ENCODE data around the gene CIDEC. TPM values are rescaled to one million over a fixed set of nuclear protein-coding genes. Genes with fewer than 3 reads are reported as not detected.

CIDEC gene
- total and polyA plus RNA-seq, 2 of the 8 experiments (the other 6 are each of a cell fraction or from before 2014, with no cell fraction given) = not detected

- H3K27ac ChIP-seq (ENCODE audit: low read depth, low read length) = no peak overlapping the region
- DNase-seq (ENCODE audit: low read depth in 1 of 2, low spot score in 2 of 2) (no peak), FAIRE-seq (no peak)
- no peak overlapping the region for H3K14ac ChIP-seq (ENCODE audit: insufficient read length)
- H4K8ac ChIP-seq (ENCODE audit: extremely low read depth, insufficient read depth, low read length) = no peak overlapping the region
- H2BK120ac ChIP-seq (replicated peaks; ENCODE audit: low read depth, low read length) = no peak overlapping the region
- no peaks in the 10 kb centered on the region for H3K36me3 ChIP-seq (ENCODE audit: control insufficient read depth in 2 of 4, insufficient read depth in 4 of 4, low read length in 3 of 4)
- 93% methylated on average over 6 of the region's 6 CpGs; no CpG with 5 or more reads in 1 of the 2 experiments for WGBS, 2 experiments (ENCODE audit: extremely low coverage in 1 of 2, insufficient coverage in 1 of 2, insufficient read length in 1 of 2, insufficient replicate concordance in 2 of 2, low coverage in 1 of 2, low lambda C conversion rate in 2 of 2, missing lambda C conversion rate in 1 of 2)
- H3K9ac ChIP-seq (replicated peaks in 1 of 4; ENCODE audit: extremely low read depth in 1 of 4, low read depth in 3 of 4, low read length in 3 of 4) = no peak overlapping the region
- H3K23ac ChIP-seq (ENCODE audit: insufficient read length) = no peak overlapping the region
- ChIA-PET POLR2A (ENCODE audit: partially characterized antibody) (interaction anchor here (1.2 kb wide), 2 partner anchors 9 to 10 kb away, joined by 3 read pairs; no protein-coding TSS in a partner anchor), CTCF (ENCODE audit: partially characterized antibody) (interaction anchor here (1.0 to 1.9 kb wide), 5 partner anchors 23 to 94 kb away, joined by 3 to 6 read pairs (median 4); no protein-coding TSS in a partner anchor)
- H2AK5ac ChIP-seq (ENCODE audit: low read depth, low read length) = no peak overlapping the region
- no peak overlapping the region for H4K5ac ChIP-seq (ENCODE audit: insufficient read length, low read depth, low read length)
- no peaks in the 10 kb centered on the region for H3K79me1 ChIP-seq (ENCODE audit: low read depth, low read length)
- no peaks in the 10 kb centered on the region for H3K9me3 ChIP-seq (ENCODE audit: insufficient read depth in 2 of 2, low read depth in 1 of 2, low read length in 1 of 2)
- TF ChIP-seq CTCF (IDR thresholded peaks at IDR 0.05; ENCODE audit: control extremely low read depth in 1 of 3, insufficient read depth in 1 of 3, low read depth in 1 of 3, low read length in 3 of 3) = 0 out of 4 replicates have a peak, but pooled peaks of 1 of the 3 experiments have one; percentile 19
- TF ChIP-seq POLR2AphosphoS5 (IDR thresholded peaks at IDR 0.05; ENCODE audit: low read depth, low read length) = no peak
- TF ChIP-seq BRCA1 (IDR thresholded peaks at IDR 0.05; ENCODE audit: low read depth, low read length) = no peak
- TF ChIP-seq RAD21 (IDR thresholded peaks at IDR 0.05 in 1 of 2, conservative IDR thresholded peaks at IDR 0.05 in 1 of 2; ENCODE audit: low read depth in 2 of 2, low read length in 2 of 2) = peak in 1 of 2 experiments; percentile 31; a peak in 2 of 4 replicates
- no peaks in the 10 kb centered on the region for H3K23me2 ChIP-seq (ENCODE audit: low read depth, low read length)
- H3K18ac ChIP-seq (ENCODE audit: extremely low read depth, low read length) = no peak overlapping the region
- H2BK20ac ChIP-seq (ENCODE audit: low read length) = no peak overlapping the region
- H2BK15ac ChIP-seq (ENCODE audit: low read length) = no peak overlapping the region
- H4K20me1 ChIP-seq (replicated peaks in 1 of 2; ENCODE audit: control insufficient read depth in 1 of 2, insufficient read depth in 2 of 2, low read length in 2 of 2) = no peaks in the 10 kb centered on the region
- no peaks in the 10 kb centered on the region for H3K79me2 ChIP-seq (ENCODE audit: control insufficient read depth in 1 of 2, insufficient read depth in 2 of 2, low read length in 2 of 2)
- no peak overlapping the region for H2BK12ac ChIP-seq (ENCODE audit: low read depth, low read length)
- no peak overlapping the region for H2BK5ac ChIP-seq (ENCODE audit: low read depth, low read length)
- no peak overlapping the region for H4K91ac ChIP-seq (replicated peaks; ENCODE audit: insufficient read length, low read length)
- no peak overlapping the region for H3K4me3 ChIP-seq (ENCODE audit: extremely low read depth in 1 of 4, insufficient read depth in 2 of 4, low read depth in 3 of 4, low read length in 4 of 4)
- no peak overlapping the region for H2AFZ ChIP-seq (ENCODE audit: low read length)
- no peaks in the 10 kb centered on the region for H3K4me1 ChIP-seq (replicated peaks in 1 of 4; ENCODE audit: control insufficient read depth in 3 of 4, insufficient read depth in 4 of 4, low read length in 3 of 4)
- H3K56ac ChIP-seq (replicated peaks; ENCODE audit: insufficient read length, low read depth, low read length) = no peak overlapping the region
- no peaks in the 10 kb centered on the region; a peak in 1 of 7 replicates for H3K27me3 ChIP-seq (replicated peaks in 1 of 4; ENCODE audit: control insufficient read depth in 3 of 4, extremely low read depth in 1 of 4, insufficient read depth in 3 of 4, low read length in 3 of 4)
- no peak overlapping the region for H3K4ac ChIP-seq (replicated peaks; ENCODE audit: insufficient read length, low read depth, low read length)
- H3K4me2 ChIP-seq (ENCODE audit: insufficient read depth in 1 of 2, low read depth in 2 of 2, low read length in 2 of 2) = no peak overlapping the region
These were observed 27.5 kb downstream of the CIDEC start for GRCh38 chr3:9852528-9852927.

Data from H1 (cell line).